B cell (primary cell): ENCODE data around the gene CCDC88C. TPM values are rescaled to one million over a fixed set of nuclear protein-coding genes. Genes with fewer than 3 reads are reported as not detected.

Source experiments
- ATAC-seq: fragments of 200-7000 bp; cut with Tn5 transposase; one replicate; pipeline ENCODE4 v1.10.0; 2021; ENCODE audit warnings: low read depth, mild to moderate bottlenecking, moderate number of reproducible peaks, moderate library complexity
- CTCF ChIA-PET: fragments of 350-600 bp; sonication (Branson Sonifier 250); formaldehyde crosslinking; loops from one replicate; lab custom pipeline; 2021; ENCODE audit warnings: antibody characterized with exemption, inconsistent platforms; lab: Charles Lee
- POLR2A ChIA-PET: fragments of 350-600 bp; sonication (Branson Sonifier 250); formaldehyde crosslinking; loops from one replicate; lab custom pipeline; 2021; ENCODE audit warnings: antibody characterized with exemption; lab: Charles Lee
- DNase-seq: peaks from one replicate; pipeline ENCODE4 v3.0.0; 2013
- H2AFZ ChIP-seq: 2 replicates; pipeline ENCODE4 v1.6.1; 2012; ENCODE audit warnings: mild to moderate bottlenecking, low read depth, low read length; ENCODE audit not compliant: insufficient read depth, poor library complexity, severe bottlenecking
- H3K27ac ChIP-seq, 2 donors: 1 replicate in 1 of 2; 2 replicates in 1 of 2; pipeline ENCODE4 v1.5.1; 2012 to 2013; ENCODE audit warnings: low read length in 2 of 2, mild to moderate bottlenecking in 2 of 2, moderate library complexity in 1 of 2
- H3K27me3 ChIP-seq, 4 experiments: fragments of 200-600 bp in 1 of 4; sonication (generic) in 1 of 4; replicated peaks in 1 of 4; 1 replicate in 2 of 4; 2 replicates in 2 of 4; pipeline versions ENCODE4 v1.6.1 to v1.7.0; 2013 to 2016; ENCODE audit warnings: low read length in 3 of 4, mild to moderate bottlenecking in 2 of 4, mixed read lengths in 1 of 4, moderate library complexity in 1 of 4; ENCODE audit not compliant: insufficient read depth in 4 of 4, control insufficient read depth in 3 of 4; ENCODE audit errors: control extremely low read depth in 1 of 4
- H3K36me3 ChIP-seq, 2 experiments: replicated peaks in 1 of 2; 1 replicate in 1 of 2; 2 replicates in 1 of 2; pipeline versions ENCODE4 v1.6.1 to v1.7.1; 2013; ENCODE audit warnings: low read length in 1 of 2; ENCODE audit not compliant: insufficient read depth in 2 of 2, control insufficient read depth in 1 of 2; ENCODE audit errors: control extremely low read depth in 1 of 2, extremely low read depth in 1 of 2
- H3K4me1 ChIP-seq, 2 donors: fragments of 200-600 bp in 1 of 2; sonication (generic) in 1 of 2; 1 replicate in 1 of 2; 2 replicates in 1 of 2; pipeline versions ENCODE4 v1.5.1 to v1.6.1; 2013 to 2017; ENCODE audit warnings: low read length in 2 of 2; ENCODE audit not compliant: control insufficient read depth in 2 of 2, insufficient read depth in 2 of 2
- H3K4me2 ChIP-seq: replicated peaks from 2 replicates; pipeline ENCODE3; 2012; ENCODE audit warnings: mild to moderate bottlenecking, low read depth, low read length; ENCODE audit not compliant: poor library complexity, severe bottlenecking
- H3K4me3 ChIP-seq, 5 experiments: fragments of 200-600 bp in 1 of 5; sonication (generic) in 1 of 5; 1 replicate in 3 of 5; 2 replicates in 2 of 5; pipeline versions ENCODE4 v1.5.1 to v1.7.0; 2011 to 2016; ENCODE audit warnings: low read length in 4 of 5, mild to moderate bottlenecking in 4 of 5, low read depth in 2 of 5, control low read depth in 1 of 5, moderate library complexity in 1 of 5; ENCODE audit not compliant: insufficient read depth in 1 of 5; ENCODE audit errors: control extremely low read depth in 1 of 5, extremely low read depth in 1 of 5
- H3K79me2 ChIP-seq: fragments of 200-600 bp; sonication (generic); one replicate; pipeline ENCODE4 v1.6.0; 2016; ENCODE audit warnings: low read length; ENCODE audit not compliant: control insufficient read depth, insufficient read depth
- H3K9ac ChIP-seq: fragments of 200-600 bp; sonication (generic); 2 replicates; pipeline ENCODE4 v1.6.1; 2017; ENCODE audit warnings: mild to moderate bottlenecking, low read length, moderate library complexity
- H3K9me3 ChIP-seq, 3 donors: one replicate each; pipeline versions ENCODE4 v1.6.1 to v1.7.1; 2013; ENCODE audit warnings: low read length in 2 of 3; ENCODE audit not compliant: control insufficient read depth in 2 of 3, insufficient read depth in 1 of 3; ENCODE audit errors: control extremely low read depth in 1 of 3
- H4K20me1 ChIP-seq: 2 replicates; pipeline ENCODE4 v1.6.0; 2012; ENCODE audit warnings: mild to moderate bottlenecking, low read length; ENCODE audit not compliant: insufficient read depth, control insufficient read depth, poor library complexity, severe bottlenecking
- H3K27ac Mint-ChIP-seq: one replicate; pipeline ENCODE4 v1.8.0; 2021; ENCODE audit warnings: mixed read lengths
- H3K27me3 Mint-ChIP-seq: one replicate; pipeline ENCODE4 v1.8.0; 2021; ENCODE audit warnings: mixed read lengths
- H3K4me1 Mint-ChIP-seq: one replicate; pipeline ENCODE4 v1.8.0; 2021; ENCODE audit warnings: mixed read lengths
- H3K4me3 Mint-ChIP-seq: one replicate; pipeline ENCODE4 v1.8.0; 2021; ENCODE audit warnings: mixed read lengths
- H3K9me3 Mint-ChIP-seq: one replicate; pipeline ENCODE4 v1.8.0; 2022; ENCODE audit warnings: mixed read lengths; ENCODE audit not compliant: insufficient read depth
- EZH2 ChIP-seq: IDR thresholded peaks from 2 replicates; pipeline ENCODE4 v1.6.1; 2012; ENCODE audit warnings: borderline replicate concordance, low read depth, mild to moderate bottlenecking, moderate library complexity, low read length; ENCODE audit not compliant: insufficient read depth, poor library complexity, severe bottlenecking
- WGBS: methylation state at CpG from one replicate; pipeline ENCODE4 v1.1.5; 2013; ENCODE audit warnings: missing lambda C conversion rate; ENCODE audit not compliant: insufficient coverage; 5-methylcytosine and 5-hydroxymethylcytosine counted together
- intact Hi-C: fragments of 100-400 bp; cut with micrococcal nuclease; formaldehyde crosslinking; loops from one replicate; pipeline ENCODE4 v1.10.0; 2022
- polyA plus RNA-seq: library from polyadenylated mRNA; depleted of rRNA; stranded (reverse); fragments of >200 nt; gene quantifications from 2 replicates; pipeline ENCODE4 v1.2.3, GENCODE V29; 2012
- total RNA-seq, 2 donors: library from RNA; stranded (reverse); fragments of 120-200 nt in 1 of 2; gene quantifications; 1 replicate in 1 of 2; 2 replicates in 1 of 2; pipeline versions ENCODE4 v1.2.3 to v1.2.4, GENCODE V29; 2013 to 2022
- TF ChIP-seq, protein P1 (sequence below): fragments of 200-600 bp; IDR thresholded peaks from one replicate; pipeline ENCODE4 v1.8.0; 2022; ENCODE audit warnings: antibody characterized with exemption, mild to moderate bottlenecking

Gene CCDC88C
- total and polyA plus RNA-seq, 2 donors (not counting 1 experiment from before 2014, with no cell fraction given), result 98.7 to 181 TPM

DNA sequence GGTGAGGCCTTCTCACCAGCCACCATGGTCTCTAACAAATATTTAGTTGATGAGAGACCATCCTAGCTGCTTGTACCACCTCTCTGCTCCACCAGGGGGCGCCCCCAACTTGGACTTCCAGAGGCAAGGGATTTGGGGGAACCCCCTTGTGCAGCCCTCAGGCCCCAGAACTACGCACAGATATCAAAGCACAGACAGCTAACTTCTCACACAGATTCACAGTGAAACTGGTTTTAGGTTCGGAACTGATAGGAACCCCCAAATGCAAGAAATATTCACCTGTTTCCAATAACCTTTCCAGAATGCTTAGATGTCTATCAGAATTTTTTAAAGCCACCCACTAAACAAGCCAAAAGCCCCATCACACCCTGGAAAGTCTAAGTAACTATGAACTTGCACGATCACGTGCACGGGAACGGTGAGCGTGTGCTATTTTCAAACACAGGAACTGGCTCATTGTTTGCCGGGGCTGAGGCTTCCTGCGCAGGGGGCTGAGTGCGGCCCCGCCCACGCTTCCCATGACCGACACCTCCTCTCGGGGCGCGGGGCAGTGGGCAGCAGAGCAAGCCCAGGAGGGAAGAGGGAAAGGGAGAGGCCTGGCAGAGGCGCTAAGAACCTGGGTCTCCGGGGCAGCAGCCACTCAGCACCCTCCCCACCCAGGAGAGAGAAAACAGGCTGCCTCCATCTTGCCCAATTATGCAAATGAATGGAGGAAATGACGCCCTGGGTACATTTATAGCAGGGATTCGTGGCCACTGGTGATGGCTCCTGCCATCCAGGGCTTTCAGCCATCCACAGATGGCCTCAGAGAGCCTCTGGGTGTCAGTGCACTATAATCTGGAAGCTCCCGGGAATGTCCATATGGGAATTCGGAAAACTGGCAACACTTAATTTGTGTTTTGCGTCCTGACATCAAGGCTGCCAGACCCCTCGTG, 93.7 kb downstream of the CCDC88C start:
- H3K36me3 ChIP-seq, result peaks cover 3 to 78% of the 10 kb centered on the region in 2 experiments
- POLR2A ChIA-PET, result interaction anchor here (0.5 to 1.5 kb wide), 9 partner anchors 21 to 185 kb away, joined by 3 to 16 read pairs (median 5); partner anchors contain the start of gene CCDC88C
- H3K27me3 ChIP-seq, result no peaks in the 10 kb centered on the region
- peak overlapping the region; percentile 100 for H3K27ac Mint-ChIP-seq
- DNase-seq (peak; percentile 95), ATAC-seq (peak; percentile 78)
- H3K79me2 ChIP-seq, result peaks cover 38% of the 10 kb centered on the region
- H3K9me3 ChIP-seq, result peaks cover 0 to 4% (median 0%) of the 10 kb centered on the region in 3 donors
- H3K27me3 Mint-ChIP-seq, result no peaks in the 10 kb centered on the region
- H3K4me3 ChIP-seq, result peak overlapping the region; percentile 34 to 55 (median 45)
- intact Hi-C loops, result loop anchor here (1.0 to 5.0 kb wide), 8 partner anchors 8 to 187 kb away; partner anchors contain the start of gene PPP4R3A
- H4K20me1 ChIP-seq, result no peaks in the 10 kb centered on the region
- peak overlapping the region; percentile 67 for H3K9ac ChIP-seq
- peak overlapping the region; percentile 77 for H2AFZ ChIP-seq
- H3K9me3 Mint-ChIP-seq, result no peaks in the 10 kb centered on the region
- peak overlapping the region; percentile 77 for H3K4me2 ChIP-seq
- peaks cover 54% of the 10 kb centered on the region for H3K4me1 Mint-ChIP-seq
- CTCF ChIA-PET, result interaction anchor here (0.6 to 8.2 kb wide), 38 partner anchors 10 to 588 kb away, joined by 3 to 289 read pairs (median 4); partner anchors contain the start of gene CCDC88C
- TF ChIP-seq, protein P1, sequence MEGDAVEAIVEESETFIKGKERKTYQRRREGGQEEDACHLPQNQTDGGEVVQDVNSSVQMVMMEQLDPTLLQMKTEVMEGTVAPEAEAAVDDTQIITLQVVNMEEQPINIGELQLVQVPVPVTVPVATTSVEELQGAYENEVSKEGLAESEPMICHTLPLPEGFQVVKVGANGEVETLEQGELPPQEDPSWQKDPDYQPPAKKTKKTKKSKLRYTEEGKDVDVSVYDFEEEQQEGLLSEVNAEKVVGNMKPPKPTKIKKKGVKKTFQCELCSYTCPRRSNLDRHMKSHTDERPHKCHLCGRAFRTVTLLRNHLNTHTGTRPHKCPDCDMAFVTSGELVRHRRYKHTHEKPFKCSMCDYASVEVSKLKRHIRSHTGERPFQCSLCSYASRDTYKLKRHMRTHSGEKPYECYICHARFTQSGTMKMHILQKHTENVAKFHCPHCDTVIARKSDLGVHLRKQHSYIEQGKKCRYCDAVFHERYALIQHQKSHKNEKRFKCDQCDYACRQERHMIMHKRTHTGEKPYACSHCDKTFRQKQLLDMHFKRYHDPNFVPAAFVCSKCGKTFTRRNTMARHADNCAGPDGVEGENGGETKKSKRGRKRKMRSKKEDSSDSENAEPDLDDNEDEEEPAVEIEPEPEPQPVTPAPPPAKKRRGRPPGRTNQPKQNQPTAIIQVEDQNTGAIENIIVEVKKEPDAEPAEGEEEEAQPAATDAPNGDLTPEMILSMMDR, result peak; percentile 95
- TF ChIP-seq EZH2, result no peak
- H3K27ac ChIP-seq, result peak overlapping the region; percentile 99
- H3K4me3 Mint-ChIP-seq, result peak overlapping the region; percentile 93
- WGBS, result 14% methylated on average over 21 of the region's 25 CpGs
- peaks cover 43 to 57% of the 10 kb centered on the region in 2 donors for H3K4me1 ChIP-seq
